T-helper 22 cell (primary cell): Measurements from ENCODE around the gene DGCR8.
A peak's percentile ranks its signal among the peaks of the same experiment; 100 is the strongest.

Experiments used
- DNase-seq: peaks from one replicate; pipeline ENCODE4 v3.0.0-alpha.2; 2020; ENCODE audit warnings: low read depth

Gene DGCR8

DNA sequence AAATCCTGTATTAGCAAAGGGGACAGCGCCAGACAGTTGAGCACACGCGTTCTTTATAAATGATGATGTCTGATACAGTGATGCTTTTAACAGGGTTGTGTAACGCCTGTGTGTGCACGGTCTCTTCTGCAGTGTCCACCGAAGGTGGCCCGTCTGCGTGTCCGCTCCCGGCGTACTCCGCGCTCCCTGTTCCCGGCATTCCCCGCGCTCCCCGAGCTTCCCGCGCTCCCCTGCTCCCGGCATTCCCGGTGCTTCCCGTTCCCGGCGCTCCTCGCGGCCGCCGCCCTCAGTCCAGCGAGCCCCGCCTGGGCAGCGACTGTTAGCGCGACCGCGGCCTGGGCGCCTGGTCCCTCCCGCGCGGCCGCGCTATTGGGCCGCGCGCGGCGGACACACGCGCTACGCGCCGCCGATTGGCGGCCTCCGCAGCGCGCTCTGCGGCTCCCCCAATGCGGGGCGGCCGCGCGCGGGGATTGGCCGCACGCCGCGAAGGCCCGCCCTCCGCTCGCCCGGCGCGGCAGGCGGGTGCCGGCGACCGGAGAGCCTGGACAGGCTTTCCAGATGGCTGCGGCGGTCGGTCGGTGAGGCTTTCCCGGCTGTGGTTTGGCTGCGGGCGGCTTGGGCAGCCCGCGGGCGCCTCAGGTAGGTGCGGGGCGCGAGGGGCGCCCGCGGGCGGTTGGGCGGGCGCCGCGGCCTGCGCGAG, at the start of gene DGCR8:
Gene DGCR8, plus strand, starts transcription at position 497 of the 700 bp plus-strand sequence. CDS start 5,723 bp downstream, outside the sequence.
- DNase-seq: peak; percentile 56

DNA sequence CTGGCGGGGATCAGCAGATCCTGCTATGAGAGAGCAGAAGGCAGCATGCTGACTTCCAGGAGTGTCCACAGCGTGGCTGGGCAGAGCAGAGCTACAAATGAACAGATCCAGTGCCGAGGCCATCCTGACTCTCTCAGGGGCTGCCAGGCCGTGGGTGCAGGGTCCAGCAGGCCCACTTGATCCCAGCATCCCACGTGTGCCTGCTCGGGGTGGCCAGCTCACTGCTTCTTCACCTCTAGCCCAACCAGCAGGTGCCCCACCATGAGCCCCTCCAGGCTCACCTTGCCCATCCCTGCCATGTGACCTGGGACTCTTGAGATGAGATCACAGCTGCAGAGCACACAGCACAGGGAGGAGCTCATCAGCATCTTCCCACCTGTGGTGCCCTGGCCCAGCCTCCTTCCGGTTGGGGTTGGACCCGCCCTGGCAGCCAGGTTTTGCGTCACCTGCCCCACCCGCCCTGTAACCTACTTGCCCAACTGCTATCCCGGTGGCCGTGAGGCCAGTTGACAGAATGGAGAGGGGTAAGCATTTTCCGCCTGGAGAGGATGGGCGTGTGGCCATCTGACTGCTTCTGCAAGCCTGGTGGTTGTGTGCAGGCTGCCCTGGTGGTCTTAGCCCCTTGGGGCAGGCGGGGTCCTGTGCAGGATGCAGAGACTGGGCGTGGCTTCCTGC, 48.2 kb upstream of the DGCR8 start:
- DNase-seq: peak; percentile 34

DNA sequence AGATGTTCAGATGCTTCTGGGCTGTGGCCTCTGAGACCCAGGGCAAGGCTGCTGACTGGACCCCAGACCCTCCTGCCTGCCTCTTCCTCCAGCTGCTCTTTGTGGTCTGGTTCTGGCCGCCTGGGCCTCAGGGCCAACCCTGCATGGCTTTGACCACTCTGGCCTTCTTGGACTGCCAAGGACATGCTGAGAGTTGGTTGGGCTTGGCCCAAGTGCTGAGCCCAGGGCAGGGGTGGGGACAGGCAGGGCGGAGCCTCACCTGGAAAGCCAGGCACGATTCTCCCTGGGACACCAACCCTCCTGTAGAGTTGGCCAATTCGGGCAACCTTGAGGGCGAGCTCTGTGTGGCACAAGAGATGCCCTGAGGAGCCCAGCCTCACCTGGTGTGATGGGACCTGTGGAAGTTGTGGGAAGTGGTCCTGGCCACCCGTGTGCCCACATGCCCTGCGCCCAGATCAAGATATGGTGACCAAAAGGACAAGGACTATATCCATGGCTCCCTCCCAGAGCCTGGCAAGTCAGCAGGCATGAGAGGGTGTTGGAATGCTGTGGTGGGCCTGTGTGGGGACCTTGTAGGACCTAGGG, 47.5 kb upstream of the DGCR8 start:
- DNase-seq: no peak

DNA sequence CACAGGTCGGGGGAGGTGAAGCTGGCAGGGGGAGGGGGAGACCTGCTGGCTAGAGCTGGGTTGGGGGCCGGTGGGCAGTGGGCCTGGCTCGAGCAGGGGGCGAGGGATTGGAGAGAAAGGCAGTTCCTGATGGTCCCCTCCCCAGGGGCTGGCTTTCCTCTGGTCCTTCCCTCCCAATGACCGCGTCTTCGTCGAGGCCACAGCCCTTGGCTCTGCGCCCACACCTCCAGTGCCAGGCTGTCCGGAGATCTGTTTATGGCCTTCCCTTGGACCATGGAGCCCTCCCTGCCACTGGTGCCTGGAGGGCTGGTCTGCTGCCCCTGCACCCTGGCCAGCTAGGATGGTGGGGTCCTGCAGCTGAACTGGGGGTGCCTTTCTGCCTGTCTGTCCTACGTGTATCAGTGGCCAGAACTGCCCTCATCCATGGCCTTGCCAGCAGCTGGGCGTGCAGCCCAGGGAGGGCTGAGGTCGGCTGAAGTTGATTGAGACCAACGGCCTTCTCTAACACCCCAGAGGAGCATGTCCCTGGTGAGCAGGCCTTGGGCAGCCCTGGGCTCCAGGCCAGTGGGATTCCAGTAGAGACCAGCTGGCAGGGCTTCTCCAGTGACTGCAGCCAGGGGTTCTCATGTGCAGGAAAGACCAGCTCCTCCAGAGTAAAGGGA, 46.9 kb upstream of the DGCR8 start:
- no peak for DNase-seq

DNA sequence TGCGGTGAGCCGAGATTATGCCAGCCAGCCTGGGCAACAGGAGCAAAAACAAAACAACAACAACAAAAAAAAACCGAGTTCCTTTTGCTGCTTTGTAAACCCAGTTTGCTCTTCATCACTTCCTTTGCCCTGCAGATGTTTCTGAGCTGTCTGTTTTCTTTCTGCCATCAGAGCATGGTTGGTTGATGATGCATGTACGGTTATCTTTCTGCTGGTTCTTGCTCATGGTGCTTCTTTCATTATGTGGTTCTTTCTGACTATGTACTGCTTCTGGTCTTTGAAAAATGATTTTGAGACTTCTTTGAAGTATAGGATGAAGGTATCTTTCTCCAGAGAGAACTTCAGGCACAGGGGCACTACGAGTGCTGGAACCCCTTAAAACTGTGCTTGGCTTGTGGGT, 45.9 kb upstream of the DGCR8 start:
- DNase-seq: no peak

DNA sequence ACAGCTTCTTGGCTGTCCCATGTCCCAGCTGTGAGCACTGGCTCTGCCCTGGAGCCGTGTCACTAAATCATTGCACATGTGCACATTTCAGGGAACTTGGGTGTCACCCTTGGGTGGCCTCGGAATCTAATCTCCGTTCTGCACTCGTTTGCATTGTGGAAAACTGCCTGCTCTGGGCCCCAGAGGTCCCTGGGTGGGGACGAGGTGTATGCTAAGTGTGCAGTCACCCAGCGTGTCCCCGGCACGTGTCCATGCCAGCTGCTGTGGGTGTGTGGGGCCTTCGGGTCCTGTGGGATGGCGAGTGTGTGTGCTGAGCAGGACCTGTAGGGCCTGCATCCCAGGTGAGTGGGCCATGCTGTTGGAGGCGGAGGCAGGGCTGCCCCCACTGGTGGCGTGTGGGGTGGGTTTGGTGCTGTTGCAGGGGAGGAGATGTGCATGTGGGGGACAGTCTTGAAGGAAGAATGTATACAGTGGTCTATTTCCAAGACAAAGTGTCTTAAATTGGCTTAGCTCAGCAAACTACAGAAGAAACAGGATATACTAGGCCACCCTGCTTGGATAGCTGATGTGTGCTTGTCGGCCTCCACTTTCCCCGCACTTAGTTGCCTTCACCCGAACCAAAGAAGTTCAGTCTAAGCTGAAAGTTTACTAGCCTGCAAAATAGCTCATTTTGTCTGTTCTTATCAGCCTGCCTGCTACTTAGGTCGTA, 44.5 kb upstream of the DGCR8 start:
- DNase-seq: no peak

DNA sequence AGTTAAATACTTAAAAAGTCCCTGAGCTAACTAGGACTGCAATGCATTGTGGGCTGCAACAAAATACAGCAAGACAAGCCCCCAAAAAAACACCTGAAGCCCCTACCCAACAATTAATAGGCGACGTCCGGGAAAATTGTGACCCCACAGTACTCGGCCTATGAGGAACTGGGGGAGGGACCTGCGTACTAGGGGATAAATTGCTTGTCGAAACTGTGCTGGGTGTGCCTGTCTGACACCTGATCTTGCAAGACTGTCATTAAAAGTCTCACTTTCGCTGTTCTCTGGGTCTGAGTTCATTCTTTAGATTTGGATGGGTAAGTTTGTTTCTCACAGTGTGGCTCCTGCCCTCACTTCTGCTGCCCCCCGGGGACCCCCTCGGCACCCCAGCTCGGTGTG, 44.0 kb upstream of the DGCR8 start:
- no peak for DNase-seq

DNA sequence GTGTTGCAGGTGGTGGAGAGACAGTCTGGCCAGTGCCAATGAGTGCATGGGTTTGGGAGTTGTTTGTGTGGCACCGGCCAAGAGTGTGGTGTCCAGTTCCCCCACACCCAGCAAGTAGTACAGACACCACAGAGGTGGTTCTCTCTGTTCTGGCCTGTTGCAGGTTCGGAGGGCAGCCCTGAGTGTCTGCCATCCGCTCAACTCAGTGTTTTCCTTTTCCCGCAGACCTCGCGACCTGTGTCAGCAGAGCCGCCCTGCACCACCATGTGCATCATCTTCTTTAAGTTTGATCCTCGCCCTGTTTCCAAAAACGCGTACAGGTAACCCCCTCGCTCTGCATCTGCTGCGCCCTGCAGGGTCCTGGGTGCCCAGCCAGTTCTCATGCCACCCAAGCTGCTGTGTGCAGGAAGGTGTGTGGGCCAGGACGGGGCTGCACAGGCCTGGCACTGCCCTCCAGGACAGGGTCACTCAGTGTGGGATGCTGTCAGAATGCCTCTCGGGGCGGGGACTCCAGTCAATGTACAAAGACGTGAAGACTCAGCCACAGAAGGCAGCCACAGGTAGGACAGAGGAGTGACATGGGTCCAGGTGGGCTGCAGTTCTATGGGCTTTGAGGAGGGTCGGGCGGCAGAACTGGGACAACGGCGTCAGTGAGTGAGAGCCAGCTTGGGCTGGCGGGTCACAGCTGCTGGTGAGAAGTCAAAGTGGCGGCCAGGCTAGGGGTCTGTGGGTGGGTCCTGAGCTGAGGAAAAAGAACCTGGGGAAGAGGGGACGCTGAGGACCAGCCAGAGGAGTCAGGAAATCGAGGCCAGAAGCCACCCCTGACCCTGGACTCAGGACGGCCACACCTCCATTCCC, 43.3 kb upstream of the DGCR8 start:
- no peak for DNase-seq

DNA sequence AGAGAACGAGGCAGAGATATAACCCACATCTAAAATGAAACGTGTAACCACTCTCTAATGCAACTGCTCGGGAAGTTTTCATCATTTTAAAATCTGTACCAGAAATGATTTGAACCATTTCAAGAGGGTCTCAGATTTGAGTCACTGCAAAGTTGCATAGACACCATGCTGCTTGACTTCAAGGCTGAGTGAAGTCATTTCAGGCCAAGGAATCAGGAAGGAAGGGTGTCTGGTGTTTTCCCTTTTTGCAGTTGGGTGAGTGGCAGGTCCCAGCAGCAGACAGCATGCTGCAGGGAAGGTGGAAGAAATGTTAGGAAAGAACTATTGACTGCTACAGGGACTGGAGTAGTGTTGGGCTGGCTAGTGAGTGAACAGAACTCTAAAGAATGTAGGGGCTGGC, 42.6 kb upstream of the DGCR8 start:
- no peak for DNase-seq

DNA sequence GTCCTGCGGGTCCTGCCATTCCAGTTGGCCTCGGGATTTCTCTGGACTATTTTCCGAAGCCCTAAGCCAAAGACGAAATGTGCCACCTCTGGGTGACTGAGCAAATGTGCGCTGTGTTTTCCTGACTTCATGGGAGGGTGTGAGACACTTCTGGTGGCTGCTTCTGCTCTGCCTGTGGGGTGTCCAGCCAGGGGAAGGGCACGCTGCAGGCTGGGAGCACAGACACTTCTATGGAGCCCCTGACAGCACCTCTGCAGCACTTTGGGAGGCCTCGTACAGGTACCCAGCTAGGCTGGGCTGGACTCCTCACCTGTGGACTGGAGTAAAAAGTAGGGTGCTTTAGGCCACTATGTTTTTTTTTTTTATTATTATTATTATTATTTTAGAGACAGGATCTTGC, 41.5 kb upstream of the DGCR8 start:
- DNase-seq: no peak

DNA sequence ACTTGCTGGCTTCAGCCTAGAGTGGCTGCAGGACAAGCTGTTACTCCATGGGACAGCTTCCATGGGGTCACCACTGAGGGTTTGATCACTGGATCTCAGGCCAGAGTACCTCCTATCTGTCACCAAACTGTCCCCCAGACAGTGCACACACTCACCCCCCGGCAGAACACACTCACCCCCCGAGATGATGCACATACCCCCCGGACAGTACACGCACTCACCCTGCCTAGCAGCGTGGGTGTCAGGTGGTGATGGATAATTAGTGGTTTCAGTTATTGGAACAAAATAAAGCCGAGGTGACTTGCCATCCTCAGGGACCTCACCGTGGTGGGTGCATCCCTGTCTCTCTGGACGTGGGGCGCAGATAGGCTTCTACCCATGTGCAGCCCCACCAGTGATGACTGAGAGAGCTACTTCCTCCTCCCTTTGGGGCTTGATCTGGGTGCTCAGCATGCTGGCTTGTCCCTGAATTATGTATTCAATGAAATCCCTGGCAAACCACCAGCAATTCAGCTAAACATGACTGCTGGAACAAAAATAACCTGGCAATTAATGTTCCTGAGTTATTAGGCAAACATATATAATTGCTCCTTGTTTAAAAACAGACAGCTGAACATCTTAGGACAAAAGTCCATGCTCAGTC, 40.2 kb upstream of the DGCR8 start:
- no peak for DNase-seq

DNA sequence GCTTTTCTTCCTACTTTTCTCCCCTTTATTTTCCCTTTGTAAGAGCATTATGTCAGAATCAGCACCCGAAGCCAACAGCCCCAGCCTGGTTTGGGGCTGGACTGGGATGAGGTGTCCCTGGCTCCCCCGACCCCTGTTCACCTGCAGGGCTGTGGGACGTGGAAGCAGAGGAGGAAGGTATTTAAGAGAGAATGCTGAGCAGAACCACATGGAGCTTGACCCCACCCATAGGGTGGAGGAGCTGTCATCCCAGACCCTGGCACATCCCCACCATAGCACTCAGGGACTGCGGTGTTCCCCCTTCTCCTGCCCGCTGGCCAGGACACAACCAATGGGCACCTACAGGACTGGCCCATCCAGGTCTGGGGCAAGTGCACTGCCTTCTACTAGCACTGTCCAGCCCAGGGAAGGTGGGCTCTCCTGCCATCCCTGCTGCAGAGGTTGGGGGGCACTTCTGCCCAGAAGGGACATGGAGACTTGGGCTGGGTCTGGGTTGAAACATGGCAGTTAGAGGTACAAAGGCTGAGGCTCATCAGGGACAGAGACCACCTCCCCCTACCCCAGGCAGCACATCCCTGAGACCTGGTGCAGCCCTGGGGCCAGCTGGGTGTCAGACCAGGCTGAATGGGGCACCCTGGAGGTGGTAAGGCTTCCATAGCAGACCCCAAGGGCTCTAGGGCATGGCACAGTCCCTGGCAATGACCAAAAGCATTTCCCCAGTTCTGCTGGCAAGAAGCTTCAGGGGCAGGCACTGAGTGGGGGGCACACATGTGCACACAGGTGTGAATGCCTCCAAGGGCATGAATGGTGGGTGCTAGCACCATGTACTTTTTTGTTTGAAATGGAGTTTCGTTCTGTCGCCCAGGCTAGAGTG, 39.5 kb upstream of the DGCR8 start:
- DNase-seq: no peak

DNA sequence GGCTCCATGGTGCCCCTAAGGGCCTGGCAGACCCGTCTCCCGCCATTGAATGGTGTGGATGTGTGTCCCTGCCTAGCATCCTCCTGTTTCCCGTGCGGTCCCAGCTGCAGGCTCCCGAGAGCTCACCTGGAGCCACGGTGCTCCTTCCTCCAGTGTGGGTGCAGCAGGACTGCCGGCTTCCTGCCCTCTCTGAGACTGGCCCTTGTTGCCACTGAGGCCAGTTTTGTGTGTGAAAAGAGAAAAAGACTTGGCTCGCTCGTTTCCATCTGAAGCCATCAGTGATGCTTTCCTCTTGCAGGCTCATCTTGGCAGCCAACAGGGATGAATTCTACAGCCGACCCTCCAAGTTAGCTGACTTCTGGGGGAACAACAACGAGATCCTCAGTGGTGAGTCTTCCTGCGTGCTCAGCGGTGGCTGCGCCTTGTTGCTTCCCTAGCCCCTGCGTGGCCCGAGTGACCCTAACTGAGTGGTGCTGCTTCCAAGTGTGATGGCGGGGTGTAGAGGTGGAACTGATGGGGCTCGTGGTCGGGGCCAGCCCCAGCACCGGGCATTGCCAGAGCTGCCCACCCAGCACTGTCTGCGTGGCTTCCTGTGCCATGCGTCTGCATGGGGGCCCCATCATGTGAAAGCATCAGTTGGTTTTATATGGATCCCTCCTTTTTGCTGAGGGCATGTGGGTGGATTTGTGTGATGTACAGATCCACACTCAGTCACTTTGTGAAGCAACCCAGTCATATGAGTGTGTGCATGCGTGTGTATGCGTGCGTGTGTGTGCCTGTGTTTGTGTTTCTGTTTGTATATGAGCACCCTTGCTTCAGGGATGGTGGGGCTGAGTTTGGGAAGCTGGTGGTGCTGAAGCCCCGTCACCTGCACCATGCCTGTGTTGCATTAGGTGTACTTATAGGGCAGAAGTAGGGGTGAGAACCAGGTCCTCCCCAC, 36.7 kb upstream of the DGCR8 start:
- no peak for DNase-seq

DNA sequence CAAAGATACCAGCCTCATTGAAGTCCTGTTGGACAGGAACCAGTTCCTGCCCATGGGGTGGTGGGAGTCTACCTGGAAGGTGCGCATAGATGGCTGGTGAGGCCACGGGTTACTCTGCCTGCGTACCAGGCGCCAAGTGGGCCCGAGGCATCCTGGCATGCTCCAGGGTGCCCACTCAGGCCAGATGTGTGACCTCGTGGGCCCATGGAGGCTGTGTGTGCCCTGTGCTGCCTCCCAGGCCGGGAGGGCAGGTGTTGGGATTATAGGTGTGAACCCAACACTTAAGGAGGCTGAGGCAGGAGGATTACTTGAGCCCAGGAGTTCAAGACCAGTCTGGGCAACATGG, 36.1 kb upstream of the DGCR8 start:
- DNase-seq: no peak

DNA sequence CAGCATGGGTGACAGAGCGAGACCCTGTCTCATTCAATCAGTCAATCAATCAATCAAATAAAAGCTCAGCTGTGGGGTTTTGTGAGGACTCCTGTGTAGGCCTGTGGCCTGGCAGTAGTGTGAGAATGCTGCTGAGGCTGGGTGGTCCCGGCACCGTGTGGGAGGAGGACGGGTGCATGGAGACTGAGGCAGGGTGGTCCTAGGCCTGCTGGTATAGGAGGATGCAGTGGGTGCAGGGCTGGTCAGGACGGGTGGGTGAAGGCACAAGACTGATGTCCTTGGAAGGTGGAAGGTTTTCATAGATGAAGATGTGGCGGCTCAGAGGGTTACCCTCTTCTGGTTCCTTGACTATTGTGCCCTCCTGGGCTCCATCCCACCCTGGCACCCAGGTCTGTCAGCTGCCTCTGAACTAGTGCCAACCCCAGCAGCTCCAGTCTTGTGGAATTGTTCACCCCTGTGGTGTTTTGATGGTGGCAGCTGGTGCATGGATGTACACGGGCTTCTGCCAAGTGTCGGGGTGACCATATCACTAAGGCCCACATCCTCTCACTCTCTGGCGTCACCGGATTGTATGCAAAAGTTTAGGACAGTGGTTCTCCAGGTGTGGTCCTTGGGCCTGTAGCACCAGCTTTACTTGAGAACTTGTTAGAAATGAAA, 35.4 kb upstream of the DGCR8 start:
- DNase-seq: no peak

DNA sequence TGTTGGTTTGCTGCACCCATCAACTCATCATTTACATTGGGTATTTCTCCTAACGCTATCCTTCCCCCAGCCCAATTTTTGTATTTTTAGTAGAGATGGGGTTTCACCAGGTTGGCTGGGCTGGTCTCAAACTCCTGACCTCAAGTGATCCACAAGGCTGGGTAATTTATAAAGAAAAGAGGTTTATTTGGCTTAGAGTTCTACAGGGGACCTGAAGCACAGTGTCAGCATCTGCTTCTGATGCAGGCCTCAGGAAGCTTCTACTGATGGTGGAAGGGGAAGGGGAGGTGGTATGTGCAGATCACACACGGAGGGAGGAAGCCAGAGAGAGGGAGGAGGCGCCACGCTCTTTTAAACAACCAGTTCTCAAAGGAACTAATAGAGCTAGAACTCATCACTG, 33.3 kb upstream of the DGCR8 start:
- no peak for DNase-seq

DNA sequence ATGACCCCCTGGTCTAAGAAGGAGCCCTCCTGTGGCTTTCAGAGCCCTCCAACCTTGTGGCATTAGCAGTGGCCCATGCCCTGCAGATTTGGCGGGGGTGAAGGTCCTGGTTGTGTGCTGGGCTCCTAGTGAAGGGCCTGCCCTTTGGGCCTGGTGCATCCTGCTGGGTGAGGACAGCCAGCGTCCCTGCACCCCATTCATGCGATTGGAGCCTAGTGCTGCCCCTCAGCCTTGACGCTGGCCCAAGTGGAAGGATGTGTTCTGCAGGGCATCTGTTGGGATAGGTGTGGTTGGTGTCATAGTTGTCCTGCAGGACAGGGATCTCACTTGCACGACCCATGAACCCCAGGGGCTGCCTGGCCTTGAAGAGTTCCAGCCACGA, 28.1 kb upstream of the DGCR8 start:
- DNase-seq: no peak
